NB4 (cell line): Measurements from ENCODE around the gene OSBPL9.
A peak's percentile ranks its signal among the peaks of the same experiment; 100 is the strongest.
"Not testable (repeated sequence)": the region's sequence is repeated elsewhere in the genome, so short reads cannot be mapped to it uniquely, and the experiment has no call there.

ENCODE experiments used
- DNase-seq: peaks from one replicate; pipeline ENCODE4 v3.0.0; 2010; ENCODE audit warnings: low read depth
- H3K4me3 ChIP-seq: one replicate; pipeline ENCODE4 v1.5.1; 2011; ENCODE audit warnings: mild to moderate bottlenecking, low read depth, low read length, moderate library complexity
- MYC ChIP-seq: IDR thresholded peaks from 2 replicates; pipeline ENCODE4 v1.6.1; 2011; ENCODE audit warnings: low read depth, low read length
- POLR2A ChIP-seq: IDR thresholded peaks from 2 replicates; pipeline ENCODE4 v1.6.1; 2011; ENCODE audit warnings: mild to moderate bottlenecking; ENCODE audit not compliant: insufficient read length; ENCODE audit errors: extremely low read depth
- TF ChIP-seq, protein P1 (sequence below): IDR thresholded peaks from 2 replicates; pipeline ENCODE4 v1.6.1; 2011; ENCODE audit warnings: low read depth, low read length
- TF ChIP-seq, protein P2 (sequence below): IDR thresholded peaks from one replicate; pipeline ENCODE4 v1.5.1; 2012; ENCODE audit warnings: low read depth, low read length

OSBPL9 gene

DNA sequence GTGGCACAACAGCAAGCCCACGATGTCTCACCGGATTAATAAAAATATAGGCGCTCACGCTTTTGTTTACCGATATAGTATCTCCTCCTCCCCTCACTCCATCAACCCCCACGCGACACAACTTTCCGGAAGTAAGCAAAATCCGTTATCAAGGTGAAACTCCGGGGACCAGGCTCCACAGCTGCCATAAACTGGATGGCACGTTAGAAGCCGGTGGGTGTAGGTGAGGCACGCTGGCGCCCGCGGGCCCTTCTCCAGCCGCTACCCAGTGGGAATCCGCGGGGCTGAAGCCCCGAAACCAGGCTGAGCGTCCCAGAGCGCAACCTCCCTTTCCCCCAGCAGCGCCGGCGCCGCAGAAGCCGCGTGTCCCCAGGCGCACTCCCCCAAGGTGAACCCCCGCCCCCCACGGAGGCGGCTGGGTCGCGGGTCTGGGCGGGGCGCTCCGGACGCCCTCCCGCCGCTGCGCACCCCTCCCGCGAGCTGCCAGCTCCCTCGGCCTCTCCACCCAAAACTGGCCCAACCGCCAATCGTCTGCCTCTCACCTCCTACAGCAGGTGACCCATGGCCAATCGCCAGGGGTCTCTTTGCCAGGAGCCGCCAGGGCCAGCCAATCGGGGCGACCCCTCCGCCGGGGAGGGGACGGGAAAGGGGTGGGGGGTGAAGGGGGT is 112.4 kb downstream of the OSBPL9 start:
- TF ChIP-seq POLR2A (peak; percentile 47), MYC (peak; percentile 80; the same call in 1 of the 2 replicates)
- TF ChIP-seq, protein P1, sequence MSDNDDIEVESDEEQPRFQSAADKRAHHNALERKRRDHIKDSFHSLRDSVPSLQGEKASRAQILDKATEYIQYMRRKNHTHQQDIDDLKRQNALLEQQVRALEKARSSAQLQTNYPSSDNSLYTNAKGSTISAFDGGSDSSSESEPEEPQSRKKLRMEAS = 0 out of 2 replicates have a peak, but pooled peaks have one; percentile 23
- TF ChIP-seq, protein P2, sequence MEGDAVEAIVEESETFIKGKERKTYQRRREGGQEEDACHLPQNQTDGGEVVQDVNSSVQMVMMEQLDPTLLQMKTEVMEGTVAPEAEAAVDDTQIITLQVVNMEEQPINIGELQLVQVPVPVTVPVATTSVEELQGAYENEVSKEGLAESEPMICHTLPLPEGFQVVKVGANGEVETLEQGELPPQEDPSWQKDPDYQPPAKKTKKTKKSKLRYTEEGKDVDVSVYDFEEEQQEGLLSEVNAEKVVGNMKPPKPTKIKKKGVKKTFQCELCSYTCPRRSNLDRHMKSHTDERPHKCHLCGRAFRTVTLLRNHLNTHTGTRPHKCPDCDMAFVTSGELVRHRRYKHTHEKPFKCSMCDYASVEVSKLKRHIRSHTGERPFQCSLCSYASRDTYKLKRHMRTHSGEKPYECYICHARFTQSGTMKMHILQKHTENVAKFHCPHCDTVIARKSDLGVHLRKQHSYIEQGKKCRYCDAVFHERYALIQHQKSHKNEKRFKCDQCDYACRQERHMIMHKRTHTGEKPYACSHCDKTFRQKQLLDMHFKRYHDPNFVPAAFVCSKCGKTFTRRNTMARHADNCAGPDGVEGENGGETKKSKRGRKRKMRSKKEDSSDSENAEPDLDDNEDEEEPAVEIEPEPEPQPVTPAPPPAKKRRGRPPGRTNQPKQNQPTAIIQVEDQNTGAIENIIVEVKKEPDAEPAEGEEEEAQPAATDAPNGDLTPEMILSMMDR = no peak
- peak overlapping the region; percentile 91 for H3K4me3 ChIP-seq
- DNase-seq = peak; percentile 99

DNA sequence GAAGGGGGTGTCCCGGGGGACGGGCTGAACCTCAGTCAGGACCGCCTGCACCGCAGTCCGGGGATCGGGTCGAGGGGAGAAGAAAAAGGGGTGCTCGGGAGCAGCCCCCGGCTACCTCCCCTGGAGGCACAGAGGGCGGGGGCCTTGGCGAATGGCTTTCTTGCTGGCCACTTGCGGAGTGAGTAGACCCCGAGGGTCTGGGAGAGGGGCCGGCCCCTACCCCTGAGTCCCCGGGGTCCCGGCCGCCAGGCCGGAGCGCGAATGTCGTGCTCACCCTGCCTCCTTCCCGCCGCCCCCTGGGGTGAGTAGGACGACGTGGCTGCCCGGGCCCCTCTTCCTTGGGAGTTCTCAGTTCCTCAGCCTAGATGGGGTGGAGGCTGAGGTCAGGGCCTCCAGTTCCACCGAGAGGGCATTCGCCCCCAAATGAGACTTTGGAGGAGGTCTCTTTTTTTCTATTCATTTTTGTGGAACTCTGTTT is 113.0 kb downstream of the OSBPL9 start:
- TF ChIP-seq POLR2A (peak; percentile 18), MYC (no peak)
- TF ChIP-seq, protein P2 = no peak
- TF ChIP-seq, protein P1 = no peak; the same call in 1 of the 2 replicates
- H3K4me3 ChIP-seq = peak overlapping the region; percentile 91
- DNase-seq = peak; percentile 83

DNA sequence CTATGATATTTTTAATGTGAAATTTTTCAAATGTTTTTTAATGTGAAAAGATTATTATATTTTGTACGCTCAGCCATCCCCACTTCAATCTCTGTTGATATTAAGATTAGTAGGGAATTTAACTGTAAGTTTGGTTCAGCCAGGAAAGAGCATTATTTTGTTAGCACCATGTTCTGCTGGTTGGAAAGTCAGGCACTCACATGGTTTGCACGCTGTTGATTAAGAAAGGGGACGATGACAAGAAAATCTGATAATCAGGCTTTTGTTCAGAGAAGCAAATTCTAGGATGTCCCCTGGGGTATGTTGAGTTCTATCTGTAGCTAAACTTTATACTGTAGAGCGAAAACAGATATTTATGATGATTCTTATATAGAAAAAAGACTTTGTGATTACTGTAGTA is 115.1 kb downstream of the OSBPL9 start:
- no peak for DNase-seq
- peak overlapping the region; percentile 37 for H3K4me3 ChIP-seq
- no peak for TF ChIP-seq POLR2A
- TF ChIP-seq, protein P1 = no peak
- TF ChIP-seq, protein P2 = no peak
- TF ChIP-seq MYC = no peak

DNA sequence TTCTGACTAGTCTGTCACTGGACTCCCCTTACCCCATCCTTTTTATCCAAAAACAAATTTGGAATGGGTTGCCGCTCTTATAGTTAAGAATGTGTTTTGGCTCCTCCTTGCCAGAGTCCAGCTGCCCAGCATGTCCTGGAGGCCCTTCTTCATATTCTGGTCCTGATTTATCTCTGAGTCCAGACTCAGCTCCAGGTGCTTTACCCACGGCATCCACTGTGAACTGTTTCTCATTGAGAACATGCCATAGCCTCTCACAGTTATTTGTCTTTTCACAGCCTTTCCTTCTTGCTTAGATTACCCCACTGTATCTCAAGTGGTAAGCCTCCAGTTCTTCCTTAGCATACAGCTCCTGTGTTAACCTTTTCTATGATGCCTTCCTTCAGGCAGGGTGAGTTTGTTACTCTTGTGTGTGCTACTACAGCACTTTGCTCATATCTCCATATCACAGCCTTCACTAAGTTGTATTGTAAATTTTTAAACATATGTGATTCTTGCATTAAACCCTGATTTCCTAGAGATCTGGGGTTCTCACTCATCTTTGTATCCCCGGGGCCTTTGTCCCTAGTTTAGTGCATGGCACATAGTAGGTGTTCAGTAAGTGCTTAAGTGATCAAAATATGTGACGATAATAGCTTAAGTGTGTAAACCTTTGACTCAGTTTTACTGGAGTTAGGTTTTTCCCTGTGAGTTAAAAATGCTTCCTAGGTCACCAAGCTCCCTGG is 116.0 kb downstream of the OSBPL9 start:
- H3K4me3 ChIP-seq = peak overlapping the region; percentile 37
- TF ChIP-seq POLR2A = no peak
- TF ChIP-seq, protein P2 = no peak
- no peak for TF ChIP-seq MYC
- TF ChIP-seq, protein P1 = no peak
- DNase-seq = no peak

DNA sequence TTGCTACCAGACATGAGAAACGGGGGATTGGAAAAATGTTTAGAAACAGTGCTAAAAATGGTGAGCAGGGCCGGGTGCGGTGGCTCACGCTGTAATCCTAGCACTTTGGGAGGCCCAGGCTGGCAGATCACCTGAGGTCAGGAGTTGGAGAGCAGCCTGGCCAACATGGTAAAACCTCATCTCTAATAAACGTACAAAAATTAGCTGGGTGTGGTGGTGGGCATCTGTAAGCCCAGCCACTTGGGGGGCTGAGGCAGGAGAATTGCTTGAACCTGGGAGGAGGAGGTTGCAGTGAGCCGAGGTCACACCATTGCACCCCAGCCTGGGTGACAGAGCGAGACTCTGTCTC is 116.5 kb downstream of the OSBPL9 start:
- DNase-seq, H3K4me3 ChIP-seq: not testable (repeated sequence)

DNA sequence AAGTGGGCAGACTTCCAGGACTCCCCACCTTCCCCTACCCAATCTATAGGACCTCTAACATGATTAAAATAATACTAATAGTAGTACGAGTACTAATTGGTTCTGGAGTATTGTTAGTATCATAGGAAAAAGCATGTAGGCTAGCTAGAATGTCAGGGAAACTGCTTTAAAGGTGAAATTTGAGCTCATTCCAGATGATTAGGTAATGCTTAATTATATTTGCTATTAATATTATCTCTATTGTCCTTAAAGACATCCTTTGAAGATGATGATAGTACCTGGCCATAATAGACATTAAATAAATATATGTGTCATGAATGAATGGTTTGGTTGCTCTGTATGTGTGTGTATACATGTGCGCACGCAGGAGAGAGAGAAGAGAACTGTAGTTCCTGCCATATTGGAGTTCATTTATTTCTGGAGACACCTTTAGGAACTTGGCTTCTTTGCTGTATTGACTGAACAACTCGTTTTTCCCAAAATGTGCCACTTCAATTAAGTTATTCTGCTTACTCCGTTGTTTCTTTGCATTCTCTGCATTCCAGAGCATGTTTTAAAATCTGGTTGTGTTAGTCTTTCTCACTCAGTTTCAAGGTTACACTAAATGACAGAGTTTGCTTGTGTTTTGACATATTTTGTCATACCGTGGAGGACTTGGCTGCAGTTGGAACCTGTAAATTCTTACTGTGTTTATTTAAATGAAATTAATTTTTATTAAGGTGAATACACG is 117.1 kb downstream of the OSBPL9 start:
- DNase-seq = no peak

More for the DNA sequence above, 117.1 kb downstream of the OSBPL9 start:
- TF ChIP-seq, protein P2 = no peak
- TF ChIP-seq, protein P1 = no peak
- TF ChIP-seq POLR2A (no peak), MYC (no peak)
- no peak overlapping the region for H3K4me3 ChIP-seq
